Suprapubic skin (tissue), 4 donors: ENCODE data around the gene CNN3. TPM values are rescaled to one million over a fixed set of nuclear protein-coding genes. Genes with fewer than 3 reads are reported as not detected.
A peak's percentile ranks its signal among the peaks of the same experiment; 100 is the strongest.

ENCODE experiments used
- DNase-seq, 2 donors: peaks; one replicate each; pipeline ENCODE4 v3.0.0-alpha.2; 2019; ENCODE audit warnings: low spot score in 2 of 2
- H3K27ac ChIP-seq: fragments of 200-600 bp; sonication (generic); one replicate; pipeline ENCODE4 v1.5.1; 2019
- H3K27me3 ChIP-seq: fragments of 200-600 bp; sonication (generic); one replicate; pipeline ENCODE4 v1.5.1; 2019
- H3K36me3 ChIP-seq: fragments of 200-600 bp; sonication (generic); one replicate; pipeline ENCODE4 v1.5.1; 2019
- H3K4me1 ChIP-seq: fragments of 200-600 bp; sonication (generic); one replicate; pipeline ENCODE4 v1.5.1; 2019
- H3K4me3 ChIP-seq: fragments of 200-600 bp; sonication (generic); one replicate; pipeline ENCODE4 v1.5.1; 2019; ENCODE audit warnings: mild to moderate bottlenecking
- H3K9me3 ChIP-seq: fragments of 200-600 bp; sonication (generic); one replicate; pipeline ENCODE4 v1.5.1; 2019
- EP300 ChIP-seq: sonication (generic); formaldehyde crosslinking; IDR thresholded peaks from one replicate; pipeline ENCODE4 v1.6.1; 2017; ENCODE audit warnings: antibody characterized with exemption
- POLR2A ChIP-seq, 2 donors: fragments of 450-650 bp; IDR thresholded peaks; one replicate each; pipeline ENCODE4 v1.6.1; 2017; ENCODE audit warnings: antibody characterized with exemption in 2 of 2, mild to moderate bottlenecking in 2 of 2, moderate library complexity in 2 of 2
- POLR2AphosphoS5 ChIP-seq, 3 donors: sonication (generic); formaldehyde crosslinking; IDR thresholded peaks; one replicate each; pipeline ENCODE4 v1.6.1; 2017; ENCODE audit warnings: antibody characterized with exemption in 3 of 3
- WGBS: methylation state at CpG from one replicate; pipeline ENCODE4 v1.1.5; 2018; 5-methylcytosine and 5-hydroxymethylcytosine counted together
- total RNA-seq, 4 donors: library from RNA; depleted of rRNA; stranded (reverse); fragments of >200 nt; gene quantifications; one replicate each; pipeline ENCODE4 v1.1.0, GENCODE V29; 2016
- TF ChIP-seq, protein P1 (sequence below), 2 donors: fragments of 200-600 bp in 1 of 2; fragments of 450-650 bp in 1 of 2; sonication (generic) in 1 of 2; IDR thresholded peaks; one replicate each; pipeline ENCODE4 v1.5.1; 2016 to 2019; ENCODE audit warnings: antibody characterized with exemption in 2 of 2, mild to moderate bottlenecking in 1 of 2, moderate library complexity in 1 of 2

Gene CNN3
- total RNA-seq, 4 donors from 2014 or later: 52.3 to 73.7 (median 58.6) TPM

- Histone ChIP-seq H3K27ac (peak overlapping the region; percentile 80), H3K9me3 (no peaks in the 10 kb centered on the region), H3K36me3 (no peaks in the 10 kb centered on the region), H3K4me3 (peak overlapping the region; percentile 46), H3K27me3 (no peaks in the 10 kb centered on the region), H3K4me1 (peaks cover 18% of the 10 kb centered on the region)
- peak; percentile 91 to 93 for DNase-seq
- WGBS: 12% methylated on average over 20 of the region's 21 CpGs
- TF ChIP-seq POLR2A (IDR thresholded peaks at IDR 0.05): no peak
- no peak for TF ChIP-seq EP300
- TF ChIP-seq, protein P1, sequence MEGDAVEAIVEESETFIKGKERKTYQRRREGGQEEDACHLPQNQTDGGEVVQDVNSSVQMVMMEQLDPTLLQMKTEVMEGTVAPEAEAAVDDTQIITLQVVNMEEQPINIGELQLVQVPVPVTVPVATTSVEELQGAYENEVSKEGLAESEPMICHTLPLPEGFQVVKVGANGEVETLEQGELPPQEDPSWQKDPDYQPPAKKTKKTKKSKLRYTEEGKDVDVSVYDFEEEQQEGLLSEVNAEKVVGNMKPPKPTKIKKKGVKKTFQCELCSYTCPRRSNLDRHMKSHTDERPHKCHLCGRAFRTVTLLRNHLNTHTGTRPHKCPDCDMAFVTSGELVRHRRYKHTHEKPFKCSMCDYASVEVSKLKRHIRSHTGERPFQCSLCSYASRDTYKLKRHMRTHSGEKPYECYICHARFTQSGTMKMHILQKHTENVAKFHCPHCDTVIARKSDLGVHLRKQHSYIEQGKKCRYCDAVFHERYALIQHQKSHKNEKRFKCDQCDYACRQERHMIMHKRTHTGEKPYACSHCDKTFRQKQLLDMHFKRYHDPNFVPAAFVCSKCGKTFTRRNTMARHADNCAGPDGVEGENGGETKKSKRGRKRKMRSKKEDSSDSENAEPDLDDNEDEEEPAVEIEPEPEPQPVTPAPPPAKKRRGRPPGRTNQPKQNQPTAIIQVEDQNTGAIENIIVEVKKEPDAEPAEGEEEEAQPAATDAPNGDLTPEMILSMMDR (IDR thresholded peaks at IDR 0.05): peak; percentile 85 to 92
- TF ChIP-seq POLR2AphosphoS5 (IDR thresholded peaks at IDR 0.05): peak in 1 of 3 donors; percentile 82
Observed at GRCh38 chr1:94854458-94855306, 72.2 kb downstream of the CNN3 start.

DNA sequence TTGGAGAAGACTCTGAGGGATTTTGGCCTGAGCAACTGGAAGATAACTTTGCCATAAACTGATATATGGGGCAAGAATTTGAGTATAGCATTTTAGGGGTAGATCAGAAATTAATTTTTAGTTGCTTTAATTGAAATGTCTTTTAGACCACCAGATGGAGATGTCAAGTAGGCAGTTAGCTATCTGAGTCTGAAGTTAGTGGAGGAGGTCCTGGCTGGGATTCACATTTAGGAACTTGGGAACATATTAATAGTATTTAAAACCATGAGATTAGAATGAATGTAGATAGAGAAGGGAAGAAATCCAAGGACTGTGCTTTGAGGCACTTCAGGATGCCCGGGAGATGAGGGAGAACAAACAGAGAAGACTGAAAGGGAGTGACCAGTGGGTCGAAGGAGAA lies 74.1 kb downstream of the CNN3 start:
- TF ChIP-seq, protein P1 (IDR thresholded peaks at IDR 0.05): no peak
- no peak for TF ChIP-seq POLR2AphosphoS5 (IDR thresholded peaks at IDR 0.05)
- no peak for TF ChIP-seq POLR2A (IDR thresholded peaks at IDR 0.05)
- no peak for TF ChIP-seq EP300
- Histone ChIP-seq H3K9me3 (no peaks in the 10 kb centered on the region), H3K4me3 (no peak overlapping the region), H3K27ac (no peak overlapping the region), H3K27me3 (no peaks in the 10 kb centered on the region), H3K36me3 (no peaks in the 10 kb centered on the region), H3K4me1 (peaks cover 18% of the 10 kb centered on the region)
- DNase-seq: no peak
- WGBS: 78% methylated on average over 2 of the region's 2 CpGs

DNA sequence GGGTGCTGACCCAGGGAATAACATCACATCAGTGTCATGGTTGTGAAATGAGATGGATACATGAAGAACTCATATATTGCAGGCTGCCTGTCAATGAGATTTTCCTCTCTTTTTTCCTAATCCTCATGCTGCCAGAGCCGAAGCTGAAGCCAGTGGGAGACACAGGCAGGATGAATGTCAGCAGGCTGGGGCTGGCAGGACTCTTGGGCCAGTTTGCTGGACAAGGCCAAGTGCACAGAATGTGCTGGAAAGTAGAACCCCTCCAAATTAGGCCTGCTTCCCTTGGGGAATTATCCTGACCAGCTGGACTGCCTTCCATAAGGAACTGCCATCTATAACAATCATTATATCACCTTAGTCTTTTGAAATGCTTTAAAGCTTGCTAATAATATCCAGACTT lies 75.3 kb downstream of the CNN3 start:
- no peak for DNase-seq
- Histone ChIP-seq H3K27ac (no peak overlapping the region), H3K36me3 (no peaks in the 10 kb centered on the region), H3K27me3 (no peaks in the 10 kb centered on the region), H3K4me3 (no peak overlapping the region), H3K9me3 (no peaks in the 10 kb centered on the region), H3K4me1 (peaks cover 18% of the 10 kb centered on the region)
- TF ChIP-seq EP300: no peak
- TF ChIP-seq POLR2A (IDR thresholded peaks at IDR 0.05): no peak
- TF ChIP-seq POLR2AphosphoS5 (IDR thresholded peaks at IDR 0.05): no peak
- TF ChIP-seq, protein P1 (IDR thresholded peaks at IDR 0.05): no peak
- WGBS: 55% methylated on average over 1 of the region's 1 CpG

Other genes with a start within 250 kb of the CNN3 start
- 10 to 100 TPM in 2 of 4 donors, 1 to 10 TPM in 2; 7.6 to 15.5 (median 10.0) TPM for gene SLC44A3, start 106.8 kb downstream of the CNN3 start, total RNA-seq
- gene ALG14, start 145.8 kb upstream of the CNN3 start, total RNA-seq: 1 to 10 TPM in 2 of 4 donors, under 1 TPM in 2; 0.80 to 1.6 (median 1.1) TPM
- 1 to 10 TPM; 5.5 to 6.2 (median 5.9) TPM for gene TLCD4, start 190.2 kb upstream of the CNN3 start, total RNA-seq